CD14-positive monocyte (primary cell): ENCODE data around the gene MYZAP. TPM values are rescaled to one million over a fixed set of nuclear protein-coding genes. Genes with fewer than 3 reads are reported as not detected.

ENCODE experiments used
- DNase-seq, 3 donors: peaks; one replicate each; pipeline ENCODE4 v3.0.0-alpha.2; 2011 to 2022
- H2AFZ ChIP-seq: 2 replicates; pipeline ENCODE4 v1.6.0; 2012; ENCODE audit warnings: mild to moderate bottlenecking, low read depth, low read length, inconsistent platforms; ENCODE audit not compliant: insufficient read depth, poor library complexity, severe bottlenecking
- H3K27ac ChIP-seq, 2 donors: 1 replicate in 1 of 2; 2 replicates in 1 of 2; pipeline ENCODE4 v1.5.1; 2012 to 2013; ENCODE audit warnings: low read length in 2 of 2, control low read depth in 1 of 2, inconsistent platforms in 1 of 2, low read depth in 1 of 2, mild to moderate bottlenecking in 1 of 2
- H3K27me3 ChIP-seq, 2 donors: one replicate each; pipeline versions ENCODE4 v1.6.0 to v1.6.1; 2011 to 2013; ENCODE audit warnings: low read length in 2 of 2; ENCODE audit not compliant: control insufficient read depth in 2 of 2, insufficient read depth in 2 of 2
- H3K36me3 ChIP-seq, 2 donors: replicated peaks in 1 of 2; 1 replicate in 1 of 2; 2 replicates in 1 of 2; pipeline versions ENCODE4 v1.5.1 to v1.6.1; 2012 to 2013; ENCODE audit warnings: low read length in 2 of 2, control low read depth in 1 of 2, inconsistent platforms in 1 of 2, mild to moderate bottlenecking in 1 of 2; ENCODE audit not compliant: insufficient read depth in 2 of 2, control insufficient read depth in 1 of 2
- H3K4me1 ChIP-seq, 2 donors: 1 replicate in 1 of 2; 2 replicates in 1 of 2; pipeline versions ENCODE4 v1.5.1 to v1.6.1; 2012 to 2013; ENCODE audit warnings: low read length in 2 of 2, control low read depth in 1 of 2, inconsistent platforms in 1 of 2, mild to moderate bottlenecking in 1 of 2, moderate library complexity in 1 of 2; ENCODE audit not compliant: insufficient read depth in 2 of 2, control insufficient read depth in 1 of 2
- H3K4me2 ChIP-seq: replicated peaks from 2 replicates; pipeline ENCODE3; 2012; ENCODE audit warnings: low read length, moderate library complexity, mild to moderate bottlenecking; ENCODE audit not compliant: poor library complexity, severe bottlenecking; ENCODE audit errors: extremely low read depth
- H3K4me3 ChIP-seq, 3 experiments: fragments of 200-600 bp in 1 of 3; sonication (generic) in 1 of 3; replicated peaks in 1 of 3; 1 replicate in 2 of 3; 2 replicates in 1 of 3; pipeline ENCODE4 v1.5.1; 2011 to 2013; ENCODE audit warnings: low read length in 3 of 3, mild to moderate bottlenecking in 3 of 3, control low read depth in 2 of 3, low read depth in 2 of 3, inconsistent platforms in 1 of 3, moderate library complexity in 1 of 3
- H3K79me2 ChIP-seq: 2 replicates; pipeline ENCODE4 v1.6.0; 2012; ENCODE audit warnings: mild to moderate bottlenecking, control low read depth, inconsistent platforms, low read length, moderate library complexity; ENCODE audit not compliant: insufficient read depth
- H3K9ac ChIP-seq: 2 replicates; pipeline ENCODE4 v1.6.0; 2017; ENCODE audit warnings: low read length, mild to moderate bottlenecking; ENCODE audit not compliant: insufficient read depth, poor library complexity, severe bottlenecking
- H3K9me3 ChIP-seq, 2 donors: replicated peaks in 1 of 2; 1 replicate in 1 of 2; 2 replicates in 1 of 2; pipeline versions ENCODE4 v1.5.1 to v1.6.1; 2012 to 2013; ENCODE audit warnings: low read length in 2 of 2, control low read depth in 1 of 2; ENCODE audit not compliant: control insufficient read depth in 1 of 2, insufficient read depth in 1 of 2
- H4K20me1 ChIP-seq: 2 replicates; pipeline ENCODE4 v1.6.0; 2012; ENCODE audit warnings: mild to moderate bottlenecking, low read length, control low read depth, moderate library complexity; ENCODE audit not compliant: insufficient read depth
- H3K27ac Mint-ChIP-seq, 7 donors: one replicate each; pipeline ENCODE4 v1.8.0; 2020; ENCODE audit warnings: mild to moderate bottlenecking in 7 of 7, mixed read lengths in 7 of 7, moderate library complexity in 6 of 7, inconsistent platforms in 2 of 7
- H3K27me3 Mint-ChIP-seq, 3 donors: one replicate each; pipeline ENCODE4 v1.8.0; 2021 to 2022; ENCODE audit warnings: low read depth in 3 of 3, mild to moderate bottlenecking in 3 of 3, mixed read lengths in 3 of 3, moderate library complexity in 3 of 3, inconsistent platforms in 1 of 3
- H3K36me3 Mint-ChIP-seq, 2 donors: one replicate each; pipeline ENCODE4 v1.8.0; 2020; ENCODE audit warnings: mixed read lengths in 2 of 2, inconsistent platforms in 1 of 2, mild to moderate bottlenecking in 1 of 2
- H3K4me1 Mint-ChIP-seq: one replicate; pipeline ENCODE4 v1.8.0; 2020; ENCODE audit warnings: mild to moderate bottlenecking, mixed read lengths
- H3K4me3 Mint-ChIP-seq, 2 donors: one replicate each; pipeline ENCODE4 v1.8.0; 2020; ENCODE audit warnings: mild to moderate bottlenecking in 2 of 2, mixed read lengths in 2 of 2, moderate library complexity in 1 of 2
- H3K9me3 Mint-ChIP-seq, 7 donors: one replicate each; pipeline ENCODE4 v1.8.0; 2020 to 2022; ENCODE audit warnings: mixed read lengths in 7 of 7, mild to moderate bottlenecking in 6 of 7, moderate library complexity in 6 of 7, inconsistent platforms in 2 of 7
- WGBS: methylation state at CpG from one replicate; pipeline ENCODE4 v1.1.5; 2013; ENCODE audit warnings: missing lambda C conversion rate; ENCODE audit not compliant: insufficient coverage; 5-methylcytosine and 5-hydroxymethylcytosine counted together
- intact Hi-C, 2 donors: fragments of 100-400 bp; cut with micrococcal nuclease; formaldehyde crosslinking; loops; one replicate each; pipeline versions ENCODE4 v1.15.0 to v1.15.1; 2023
- polyA plus RNA-seq, 3 donors: library from polyadenylated mRNA; depleted of rRNA in 1 of 3; unstranded in 2 of 3; stranded (reverse) in 1 of 3; fragments of 300-500 nt in 2 of 3; fragments of >200 nt in 1 of 3; fragmentation: Illumina TruSeq in 2 of 3; gene quantifications; 1 replicate in 2 of 3; 2 replicates in 1 of 3; pipeline ENCODE4 v1.2.3, GENCODE V29; 2012 to 2021
- TF ChIP-seq, protein P1 (sequence below): fragments of 200-600 bp; IDR thresholded peaks from one replicate; pipeline ENCODE4 v1.8.0; 2022; ENCODE audit warnings: antibody characterized with exemption, mild to moderate bottlenecking

Gene MYZAP
- polyA plus RNA-seq, 3 donors: 0.12 to 0.13 TPM; not detected in 1

DNA sequence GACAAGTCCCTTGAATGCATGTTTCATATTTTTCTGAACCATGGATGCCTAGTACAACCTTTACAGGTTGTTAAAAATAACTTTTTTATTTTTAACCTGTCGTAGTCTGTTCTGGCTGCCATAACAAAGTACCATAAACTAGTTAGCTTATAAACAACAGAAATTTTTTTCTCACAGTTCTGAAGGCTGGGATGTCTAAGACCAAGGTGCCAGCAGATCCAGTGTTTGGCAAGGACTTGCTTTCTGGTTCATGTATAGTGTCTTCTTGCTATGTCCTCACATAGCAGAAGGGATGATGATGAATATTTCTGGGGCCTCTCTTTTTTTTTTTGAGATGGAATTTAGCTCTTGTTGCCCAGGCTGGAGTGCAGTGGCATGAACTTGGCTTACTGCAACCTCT, 91.8 kb downstream of the MYZAP start:
- Histone ChIP-seq H3K4me2 (no peak overlapping the region), H3K27me3 (no peaks in the 10 kb centered on the region), H3K27ac (no peak overlapping the region), H4K20me1 (no peaks in the 10 kb centered on the region), H3K4me3 (no peak overlapping the region), H3K79me2 (no peaks in the 10 kb centered on the region), H2AFZ (no peak overlapping the region), H3K9me3 (no peaks in the 10 kb centered on the region), H3K4me1 (no peaks in the 10 kb centered on the region), H3K9ac (no peak overlapping the region), H3K36me3 (no peaks in the 10 kb centered on the region)
- Mint-ChIP-seq H3K36me3 (no peaks in the 10 kb centered on the region), H3K9me3 (peaks cover 0 to 2% (median 0%) of the 10 kb centered on the region in 7 donors), H3K4me3 (no peak overlapping the region), H3K27ac (no peak overlapping the region), H3K4me1 (peaks cover 3% of the 10 kb centered on the region), H3K27me3 (peaks cover 0 to 8% (median 0%) of the 10 kb centered on the region in 3 donors)
- TF ChIP-seq, protein P1, sequence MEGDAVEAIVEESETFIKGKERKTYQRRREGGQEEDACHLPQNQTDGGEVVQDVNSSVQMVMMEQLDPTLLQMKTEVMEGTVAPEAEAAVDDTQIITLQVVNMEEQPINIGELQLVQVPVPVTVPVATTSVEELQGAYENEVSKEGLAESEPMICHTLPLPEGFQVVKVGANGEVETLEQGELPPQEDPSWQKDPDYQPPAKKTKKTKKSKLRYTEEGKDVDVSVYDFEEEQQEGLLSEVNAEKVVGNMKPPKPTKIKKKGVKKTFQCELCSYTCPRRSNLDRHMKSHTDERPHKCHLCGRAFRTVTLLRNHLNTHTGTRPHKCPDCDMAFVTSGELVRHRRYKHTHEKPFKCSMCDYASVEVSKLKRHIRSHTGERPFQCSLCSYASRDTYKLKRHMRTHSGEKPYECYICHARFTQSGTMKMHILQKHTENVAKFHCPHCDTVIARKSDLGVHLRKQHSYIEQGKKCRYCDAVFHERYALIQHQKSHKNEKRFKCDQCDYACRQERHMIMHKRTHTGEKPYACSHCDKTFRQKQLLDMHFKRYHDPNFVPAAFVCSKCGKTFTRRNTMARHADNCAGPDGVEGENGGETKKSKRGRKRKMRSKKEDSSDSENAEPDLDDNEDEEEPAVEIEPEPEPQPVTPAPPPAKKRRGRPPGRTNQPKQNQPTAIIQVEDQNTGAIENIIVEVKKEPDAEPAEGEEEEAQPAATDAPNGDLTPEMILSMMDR: no peak
- intact Hi-C loops: no loop called here
- WGBS: no CpG with 5 or more reads among the region's 1 CpG
- no peak for DNase-seq

DNA sequence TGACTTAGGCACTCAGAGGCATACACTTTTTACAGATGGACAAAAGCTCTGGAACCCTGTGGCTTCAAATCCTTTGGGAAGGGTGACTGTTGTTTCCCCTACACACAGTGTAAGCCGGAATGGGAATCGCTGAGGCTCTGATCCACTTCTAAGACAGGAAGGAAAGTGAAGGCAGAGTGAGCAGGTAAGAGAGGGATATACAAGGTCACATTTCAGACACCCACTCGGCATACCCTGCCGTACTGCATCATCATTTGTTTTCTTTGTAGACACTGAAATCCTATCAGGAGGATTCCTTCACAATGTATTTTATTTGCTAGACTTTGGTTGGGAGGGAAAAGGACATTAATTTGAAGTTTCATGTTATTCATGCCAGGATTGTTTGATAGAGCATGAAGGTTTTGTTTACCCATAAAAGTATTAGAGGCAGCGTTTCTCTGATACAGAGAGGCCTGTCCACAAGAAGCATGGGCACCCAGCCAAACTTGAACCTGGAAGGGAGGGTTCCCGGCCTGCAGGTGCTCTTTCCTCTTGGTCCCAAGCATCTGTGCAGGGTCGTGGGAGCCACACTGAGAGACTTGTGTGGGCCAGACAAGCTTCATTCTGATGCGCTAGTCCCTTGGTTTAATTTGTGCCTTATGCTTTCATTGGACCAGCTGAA, 92.9 kb downstream of the MYZAP start:
- intact Hi-C loops: no loop called here
- Mint-ChIP-seq H3K4me1 (peaks cover 3% of the 10 kb centered on the region), H3K9me3 (peaks cover 0 to 2% (median 0%) of the 10 kb centered on the region in 7 donors), H3K4me3 (no peak overlapping the region), H3K36me3 (no peaks in the 10 kb centered on the region), H3K27me3 (peaks cover 0 to 8% (median 0%) of the 10 kb centered on the region in 3 donors), H3K27ac (no peak overlapping the region)
- no peak overlapping the region for H2AFZ ChIP-seq
- TF ChIP-seq, protein P1: no peak
- no peaks in the 10 kb centered on the region for H3K36me3 ChIP-seq
- no peaks in the 10 kb centered on the region for H3K4me1 ChIP-seq
- no peaks in the 10 kb centered on the region for H3K9me3 ChIP-seq
- no peaks in the 10 kb centered on the region for H3K27me3 ChIP-seq
- H4K20me1 ChIP-seq: no peaks in the 10 kb centered on the region
- no peak overlapping the region for H3K4me2 ChIP-seq
- H3K27ac ChIP-seq: no peak overlapping the region
- WGBS: 100% methylated on average over 1 of the region's 8 CpGs
- no peaks in the 10 kb centered on the region for H3K79me2 ChIP-seq
- H3K4me3 ChIP-seq: no peak overlapping the region
- no peak overlapping the region for H3K9ac ChIP-seq
- no peak for DNase-seq
